ENCODE results near the gene OR2C1.
A peak's percentile ranks its signal among the peaks of the same experiment; 100 is the strongest.

The OR2C1 gene

DNA sequence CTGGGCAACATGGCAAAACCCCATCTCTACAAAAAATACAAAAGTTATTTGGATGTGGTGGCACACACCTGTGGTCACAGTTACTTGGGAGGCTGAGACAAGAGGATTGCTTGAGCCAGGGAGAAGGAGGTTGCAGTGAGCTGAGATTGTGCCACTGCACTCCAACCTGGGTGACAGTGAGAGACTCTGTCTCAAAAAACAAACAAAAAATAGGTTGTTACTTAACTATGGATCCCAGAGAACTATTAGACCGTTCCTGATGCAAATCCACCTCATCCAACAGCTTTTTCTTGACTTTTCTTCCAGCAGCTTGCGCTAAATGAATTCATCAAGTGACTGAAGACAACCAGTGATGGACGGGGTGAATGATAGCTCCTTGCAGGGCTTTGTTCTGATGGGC is at the start of gene OR2C1:
Gene OR2C1, plus strand, starts transcription at position 301 of the 400 bp plus-strand sequence. Its CDS starts 52 bp downstream, at position 353.
- no peak for DNase-seq

DNA sequence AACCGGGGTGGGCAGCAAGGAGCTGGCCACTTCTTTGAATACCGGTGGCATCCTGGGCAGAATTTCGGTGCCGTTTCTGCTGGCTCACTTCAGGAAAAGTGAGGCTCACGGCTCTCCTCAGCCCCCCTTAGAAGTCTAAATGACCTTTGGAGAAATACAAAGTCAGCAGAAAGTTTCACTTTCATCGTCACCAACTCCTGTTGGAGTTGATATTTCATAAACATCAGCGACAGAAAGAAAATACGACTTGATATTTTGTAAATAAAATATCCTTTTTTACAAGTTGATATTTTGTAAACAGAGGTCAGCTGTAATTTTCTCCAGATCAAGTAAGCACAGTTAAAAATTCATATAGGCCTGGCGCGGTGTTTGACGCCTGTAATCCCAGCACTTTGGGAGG is 49.6 kb upstream of the OR2C1 start:
- DNase-seq = no peak

DNA sequence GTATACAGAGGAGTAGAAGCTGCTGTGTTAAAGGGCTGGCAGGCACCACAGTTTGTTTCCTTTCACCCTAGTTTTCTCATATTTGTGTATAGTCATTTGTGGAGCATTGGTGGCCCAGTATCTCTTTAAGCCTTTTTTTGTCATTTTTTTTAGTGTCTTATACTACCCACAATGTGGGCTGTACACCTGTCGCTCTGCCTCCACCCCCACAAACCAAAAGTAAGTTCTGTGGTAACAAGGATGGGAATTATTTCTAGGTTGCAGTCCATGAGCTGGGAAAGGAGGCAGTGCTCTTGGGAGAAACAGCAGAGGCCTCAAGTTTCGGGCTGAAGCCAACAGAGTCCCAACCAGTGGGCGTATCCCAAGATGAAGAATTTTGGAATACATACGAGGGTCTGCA is 44.2 kb upstream of the OR2C1 start:
- DNase-seq = no peak

DNA sequence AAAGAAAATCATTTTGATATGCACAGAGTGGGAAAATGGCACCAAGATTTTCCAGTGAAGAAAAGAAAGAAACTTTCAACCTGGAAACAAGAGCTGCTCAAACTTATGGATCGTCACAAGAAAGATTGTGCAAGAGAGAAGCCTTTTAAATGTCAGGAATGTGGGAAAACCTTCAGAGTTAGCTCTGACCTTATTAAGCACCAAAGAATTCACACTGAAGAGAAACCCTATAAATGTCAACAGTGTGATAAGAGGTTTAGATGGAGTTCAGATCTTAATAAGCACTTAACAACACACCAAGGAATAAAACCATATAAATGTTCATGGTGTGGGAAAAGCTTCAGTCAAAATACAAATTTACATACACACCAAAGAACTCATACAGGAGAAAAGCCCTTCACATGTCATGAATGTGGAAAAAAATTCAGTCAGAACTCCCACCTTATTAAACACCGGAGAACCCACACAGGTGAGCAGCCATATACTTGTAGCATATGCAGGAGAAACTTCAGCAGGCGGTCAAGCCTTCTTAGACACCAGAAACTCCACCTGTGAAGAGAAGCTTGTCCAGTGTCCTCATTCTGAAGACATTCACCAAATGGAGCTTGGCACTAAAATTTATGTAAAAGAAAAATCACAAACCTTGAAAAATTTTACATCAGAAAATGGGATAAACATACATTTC is 38.2 kb upstream of the OR2C1 start:
- no peak for DNase-seq

DNA sequence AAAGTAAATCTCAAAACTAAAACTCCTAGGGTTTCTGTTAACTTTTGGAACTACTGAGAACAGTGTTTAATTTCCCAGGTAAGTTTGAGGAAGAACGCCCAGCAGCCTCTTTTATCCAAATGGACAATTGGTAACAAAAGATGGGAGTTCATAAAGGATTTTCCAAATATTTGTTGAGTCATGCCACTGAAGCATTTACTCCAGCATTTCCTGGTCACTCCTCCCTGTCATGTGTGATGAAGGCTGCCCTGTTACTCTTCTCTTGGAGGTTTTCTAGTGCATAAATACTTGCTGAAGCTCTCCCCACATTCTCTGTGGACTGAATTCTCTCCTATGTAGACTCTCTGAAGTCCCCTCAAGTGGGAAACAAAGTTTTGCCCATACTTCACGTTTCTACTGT is 33.9 kb upstream of the OR2C1 start:
- DNase-seq = no peak

DNA sequence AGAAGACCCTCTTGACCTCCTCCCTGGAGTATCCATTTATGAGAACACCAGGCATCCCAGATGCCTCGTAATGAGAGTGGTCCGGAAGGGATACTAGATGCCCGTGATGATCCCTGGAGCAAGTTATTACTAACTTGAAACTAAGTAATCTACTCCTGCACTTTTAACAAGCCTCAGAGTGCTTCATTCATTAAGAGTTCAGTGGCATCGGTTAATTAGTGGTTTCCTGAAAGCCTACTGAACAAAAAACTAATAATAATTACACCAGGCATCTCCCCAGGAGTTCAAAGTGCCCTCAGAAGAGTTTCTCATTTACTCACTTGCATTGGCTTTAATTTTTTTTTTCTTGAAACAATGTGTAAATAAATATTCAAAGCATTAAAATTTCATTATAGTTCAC is 28.2 kb upstream of the OR2C1 start:
- no peak for DNase-seq

DNA sequence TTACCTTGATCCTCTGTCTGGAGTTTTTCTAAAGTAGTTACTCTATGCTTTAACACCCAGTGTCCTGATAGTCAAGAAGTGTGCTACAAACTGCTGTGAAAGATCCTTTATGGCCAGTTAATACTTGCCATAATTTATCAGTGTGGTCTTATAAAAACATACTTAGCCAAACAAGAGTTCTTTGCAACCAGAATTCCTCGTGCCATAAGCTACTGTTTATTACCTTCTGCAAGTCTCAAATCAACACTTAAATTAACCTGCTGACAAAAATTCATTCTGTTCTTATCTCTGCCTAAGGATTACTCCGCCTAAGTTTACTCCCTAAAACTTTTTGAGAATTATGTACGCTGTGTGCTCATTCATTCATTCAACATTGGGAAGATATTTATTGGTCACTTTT is 27.6 kb upstream of the OR2C1 start:
- no peak for DNase-seq

DNA sequence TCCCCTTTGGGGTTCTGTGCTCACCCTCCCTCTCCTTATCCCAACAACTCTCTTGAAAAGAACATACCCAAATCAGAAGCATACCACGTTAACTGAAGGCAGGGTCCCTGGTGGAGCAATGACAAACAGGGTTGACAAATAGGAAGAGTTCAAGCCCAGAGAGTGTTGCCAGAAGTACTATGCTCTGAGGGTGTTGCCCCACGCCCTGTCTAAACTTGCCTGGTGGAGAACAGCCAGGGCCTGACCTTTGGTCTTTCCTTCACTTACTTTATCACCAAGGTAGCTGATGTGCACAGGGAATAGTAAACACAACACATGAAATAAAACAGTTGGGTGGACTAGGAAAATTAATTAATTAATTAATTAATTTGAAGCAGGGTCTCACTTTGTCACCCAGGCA is 27.0 kb upstream of the OR2C1 start:
- no peak for DNase-seq

DNA sequence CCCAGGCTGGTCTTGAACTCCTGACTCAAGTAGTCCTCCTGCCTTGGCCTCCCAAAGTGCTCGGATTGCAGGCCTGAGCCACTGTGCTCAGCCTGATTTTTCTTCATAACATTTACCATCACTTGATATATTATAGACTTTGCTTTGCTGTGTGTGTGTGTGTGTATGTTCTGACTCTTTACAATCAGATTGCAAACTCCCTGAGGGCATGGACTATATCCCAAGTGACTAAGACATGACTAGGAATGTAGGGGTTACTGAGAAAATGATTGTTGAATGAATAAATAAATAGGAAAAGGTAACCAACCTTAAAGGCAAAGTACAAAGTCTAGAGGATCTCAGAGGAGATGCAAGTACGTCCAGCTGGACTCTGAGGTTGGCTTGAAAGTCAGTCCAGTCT is 9.6 kb upstream of the OR2C1 start:
- no peak for DNase-seq

DNA sequence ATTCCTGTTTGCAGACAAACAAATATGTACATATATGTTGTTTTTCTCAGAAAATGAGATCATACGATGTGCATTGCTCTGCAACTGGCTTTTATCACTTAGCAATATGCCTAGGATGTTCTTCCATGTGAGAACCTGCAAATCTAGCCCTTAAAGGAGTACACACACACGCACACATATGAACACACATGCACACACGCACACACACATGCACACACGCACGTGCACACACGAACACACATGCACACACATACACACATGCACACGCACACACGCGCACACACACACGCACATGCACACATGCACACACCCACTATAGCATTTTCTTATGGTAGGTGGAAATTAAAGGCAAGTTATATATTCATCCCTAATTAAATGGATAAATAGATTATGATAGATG is 8.1 kb upstream of the OR2C1 start:
- no peak for DNase-seq

DNA sequence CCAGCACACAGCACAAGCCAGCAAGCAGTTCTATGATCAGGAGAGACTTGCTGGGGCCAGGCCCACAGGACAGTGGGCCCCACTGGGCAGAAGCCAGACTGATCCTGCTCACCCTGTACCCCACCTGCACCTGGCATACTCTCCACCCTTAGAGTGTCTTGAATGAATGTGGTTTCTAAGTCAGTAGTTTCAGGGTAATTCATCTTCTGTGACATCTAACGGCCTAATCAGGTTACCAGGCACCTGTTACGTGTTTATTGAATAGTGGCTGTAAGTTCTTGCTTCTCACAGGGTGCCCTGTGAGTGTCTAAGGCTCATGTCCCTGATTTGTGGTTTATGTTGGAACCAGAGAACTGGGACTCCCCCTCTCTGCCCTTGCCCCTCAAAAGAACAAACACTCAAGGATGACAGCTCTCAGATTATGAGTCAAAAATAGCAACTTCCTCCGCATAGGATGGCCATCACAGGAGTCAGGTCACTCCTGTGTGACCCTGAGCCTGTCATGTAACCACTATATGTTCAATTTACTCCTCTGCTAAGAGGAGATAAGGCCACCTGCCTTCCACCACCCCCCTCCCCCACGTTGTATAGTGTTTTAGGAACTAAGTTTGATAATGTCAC is 7.0 kb upstream of the OR2C1 start:
- no peak for DNase-seq

DNA sequence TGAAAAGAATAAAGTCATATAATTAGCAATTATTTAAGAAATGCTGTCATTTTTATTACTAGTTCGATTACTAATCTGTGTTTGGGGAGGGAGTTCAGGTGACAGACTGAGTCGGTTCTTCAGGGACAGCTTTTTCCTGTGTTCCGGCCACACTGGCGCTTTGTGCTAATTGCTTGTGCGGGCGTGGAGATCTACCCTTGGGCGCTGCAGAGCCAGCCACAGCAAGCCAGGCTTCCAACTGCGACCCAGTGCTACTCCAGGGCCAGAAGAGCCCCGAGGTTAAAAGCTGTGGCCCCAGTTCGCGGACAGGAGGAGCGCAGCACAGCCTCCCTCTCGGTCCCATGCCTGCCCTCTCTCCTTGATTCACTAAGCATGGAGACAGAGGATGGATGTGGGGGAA is 6.5 kb upstream of the OR2C1 start:
- no peak for DNase-seq

DNA sequence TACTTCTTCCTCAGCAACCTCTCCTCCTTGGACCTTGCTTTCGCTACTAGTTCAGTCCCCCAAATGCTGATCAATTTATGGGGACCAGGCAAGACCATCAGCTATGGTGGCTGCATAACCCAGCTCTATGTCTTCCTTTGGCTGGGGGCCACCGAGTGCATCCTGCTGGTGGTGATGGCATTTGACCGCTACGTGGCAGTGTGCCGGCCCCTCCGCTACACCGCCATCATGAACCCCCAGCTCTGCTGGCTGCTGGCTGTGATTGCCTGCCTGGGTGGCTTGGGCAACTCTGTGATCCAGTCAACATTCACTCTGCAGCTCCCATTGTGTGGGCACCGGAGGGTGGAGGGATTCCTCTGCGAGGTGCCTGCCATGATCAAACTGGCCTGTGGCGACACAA is 429 bp downstream of the OR2C1 start:
- DNase-seq = no peak

DNA sequence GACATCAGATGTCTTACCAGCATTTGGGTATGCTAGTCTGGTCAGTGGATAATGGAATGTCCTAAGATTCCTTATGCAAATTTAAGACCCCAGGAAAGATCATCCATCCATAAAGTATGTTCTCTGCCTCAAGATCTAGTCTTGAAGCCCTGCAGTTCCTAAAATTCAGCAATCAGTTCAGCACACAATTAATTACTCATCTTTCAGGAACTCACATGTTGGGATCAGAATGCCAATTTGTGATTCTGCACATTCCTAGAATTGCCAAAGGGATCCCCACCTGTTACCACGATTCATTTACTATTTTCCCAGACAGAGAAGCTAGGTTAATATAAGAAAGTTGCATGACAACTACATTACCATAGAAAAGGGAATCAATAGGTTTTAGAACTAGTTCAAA is 3.2 kb downstream of the OR2C1 start:
- no peak for DNase-seq

DNA sequence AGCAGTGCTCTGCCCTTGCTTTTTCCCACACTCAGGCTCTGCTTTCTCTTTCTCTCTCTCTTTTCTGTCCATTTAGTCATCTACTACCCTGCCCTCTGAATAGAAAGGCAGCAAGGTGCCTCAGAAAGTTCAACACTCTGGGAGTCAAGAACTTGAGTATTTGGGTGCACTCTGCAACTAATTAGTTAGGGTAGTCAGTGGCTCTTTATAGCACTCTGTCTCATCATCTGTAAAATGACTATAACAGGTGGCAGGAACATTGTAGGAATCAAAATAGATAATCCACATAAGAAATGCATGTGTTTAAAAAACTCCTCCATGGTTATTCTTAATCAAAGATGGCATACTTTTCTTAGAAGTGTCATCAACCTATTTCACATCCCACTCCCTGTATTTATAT is 7.2 kb downstream of the OR2C1 start:
- no peak for DNase-seq

DNA sequence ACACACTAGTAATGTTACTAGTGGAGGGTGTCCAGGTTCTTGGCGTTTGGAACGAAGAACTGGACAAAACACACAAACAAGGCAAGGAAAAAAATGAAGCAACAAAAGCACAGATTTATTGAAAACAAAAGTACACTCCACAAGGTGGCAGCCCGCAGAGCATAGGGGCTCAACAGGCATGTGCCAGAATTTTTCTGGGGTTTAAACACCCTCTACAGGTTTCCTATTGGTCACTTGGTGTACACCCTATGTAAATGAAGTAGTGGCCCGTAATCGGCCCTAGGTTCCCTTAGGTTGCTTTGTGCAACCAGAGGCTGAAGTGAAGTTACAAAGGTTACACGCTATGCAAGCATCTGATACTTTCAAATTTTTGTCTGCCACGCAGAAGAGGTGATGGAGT is 8.1 kb downstream of the OR2C1 start:
- DNase-seq = no peak

DNA sequence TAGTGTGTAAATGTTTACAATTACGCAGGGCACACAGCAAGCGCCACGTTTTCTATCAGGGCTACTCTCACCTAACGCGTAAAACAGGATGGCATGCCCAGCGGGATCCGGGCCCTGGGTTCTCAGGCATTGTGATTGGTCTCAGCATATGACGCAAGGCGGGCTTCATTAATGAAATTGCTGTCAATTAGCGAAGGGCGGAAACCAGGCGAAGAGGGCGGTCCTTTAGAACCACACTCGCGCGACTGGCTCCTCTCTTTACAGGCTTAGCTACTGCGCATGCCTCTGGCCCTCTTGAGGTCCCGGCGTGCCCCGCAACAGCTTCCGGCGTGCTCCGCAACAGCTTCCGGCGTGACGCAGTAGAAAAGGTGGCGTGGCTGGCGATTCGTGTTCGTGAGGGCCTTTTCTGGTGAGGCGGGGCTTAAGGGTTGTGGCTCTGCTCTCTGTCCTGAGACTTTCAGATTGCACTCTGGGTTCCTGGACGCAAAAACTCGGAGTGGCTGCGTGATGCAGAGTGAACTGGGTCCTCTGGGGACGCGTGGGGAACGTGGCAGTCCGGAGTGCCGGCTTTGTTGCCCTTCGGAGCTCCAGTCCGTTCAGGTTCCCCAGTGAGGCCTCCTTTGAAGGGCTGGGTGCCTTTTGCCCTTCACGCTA is 9.2 kb downstream of the OR2C1 start:
- DNase-seq = peak; percentile 35

DNA sequence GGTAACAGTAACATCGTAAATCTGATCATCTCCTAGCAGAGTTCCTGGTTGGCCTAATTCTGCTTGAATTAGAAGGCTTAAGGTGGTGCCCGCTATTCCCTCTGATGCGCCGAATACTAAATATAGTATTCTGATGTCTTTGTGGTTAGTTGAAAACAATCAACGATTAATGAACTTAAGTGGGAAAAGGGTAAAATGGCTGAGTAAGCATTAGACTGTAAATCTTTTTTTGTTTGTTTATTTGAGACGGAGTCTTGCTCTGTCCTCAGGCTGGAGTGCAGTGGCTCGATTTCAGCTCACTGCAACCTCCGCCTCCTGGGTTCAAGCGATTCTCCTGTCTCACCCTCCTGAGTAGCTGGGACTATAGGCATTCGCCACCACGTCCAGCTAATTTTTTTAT is 13.4 kb downstream of the OR2C1 start:
- DNase-seq = no peak

DNA sequence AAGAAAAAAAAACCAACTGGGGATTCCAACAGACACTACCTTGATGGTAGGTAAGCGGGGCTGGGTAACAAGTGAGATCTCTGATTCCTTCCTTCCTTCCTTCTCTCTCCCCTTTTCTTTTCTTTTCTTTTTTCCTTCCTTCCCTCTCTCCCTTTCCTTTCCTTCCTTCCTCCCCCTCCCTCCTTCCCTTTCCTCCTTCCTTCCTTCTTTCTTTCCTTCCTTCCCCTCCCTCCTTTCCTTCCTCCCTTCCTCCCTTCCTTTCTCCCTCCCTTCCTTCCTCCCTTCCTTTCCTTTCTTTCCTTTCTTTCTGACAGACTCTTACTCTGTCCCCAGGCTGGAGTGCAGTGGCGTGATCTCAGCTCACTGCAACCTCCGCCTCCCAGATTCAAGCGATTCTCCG is 20.0 kb downstream of the OR2C1 start:
- no peak for DNase-seq

DNA sequence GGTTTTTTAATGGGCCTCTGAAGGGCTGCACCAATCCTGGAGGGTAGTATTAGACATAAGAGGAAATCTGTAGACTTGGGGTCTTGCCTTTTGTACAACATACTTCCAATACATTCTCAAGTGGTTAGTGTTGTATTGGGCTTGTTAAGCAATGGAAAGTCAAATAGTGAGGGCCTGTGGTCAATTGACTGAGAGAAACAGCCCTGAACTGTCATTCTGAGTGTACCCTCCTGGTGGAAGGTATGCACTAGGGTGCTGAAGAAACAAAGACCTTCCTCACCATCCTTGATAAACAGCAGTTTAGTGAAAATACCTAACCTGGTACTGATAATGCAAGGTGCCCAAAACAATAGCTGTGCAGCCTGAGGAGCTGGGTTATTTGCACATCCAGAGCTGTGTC is 22.2 kb downstream of the OR2C1 start:
- no peak for DNase-seq

DNA sequence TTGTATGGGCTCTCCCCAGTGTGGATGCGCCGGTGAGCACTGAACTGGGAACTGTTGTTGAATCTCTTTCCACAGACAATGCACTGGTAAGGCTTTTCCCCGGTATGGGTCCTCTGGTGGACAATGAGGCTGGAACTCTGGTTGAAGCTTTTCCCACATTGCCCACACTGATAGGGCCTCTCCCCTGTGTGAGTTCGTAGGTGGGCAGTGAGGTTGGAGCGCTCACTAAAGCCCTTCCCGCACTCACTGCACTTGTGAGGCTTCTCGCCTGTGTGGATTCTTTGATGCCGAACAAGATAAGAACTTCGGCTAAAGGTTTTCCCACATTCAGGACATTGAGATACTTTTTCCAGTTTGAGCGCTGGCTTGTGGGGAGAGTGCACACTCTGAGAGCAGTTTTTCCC is 27.4 kb downstream of the OR2C1 start:
- no peak for DNase-seq

DNA sequence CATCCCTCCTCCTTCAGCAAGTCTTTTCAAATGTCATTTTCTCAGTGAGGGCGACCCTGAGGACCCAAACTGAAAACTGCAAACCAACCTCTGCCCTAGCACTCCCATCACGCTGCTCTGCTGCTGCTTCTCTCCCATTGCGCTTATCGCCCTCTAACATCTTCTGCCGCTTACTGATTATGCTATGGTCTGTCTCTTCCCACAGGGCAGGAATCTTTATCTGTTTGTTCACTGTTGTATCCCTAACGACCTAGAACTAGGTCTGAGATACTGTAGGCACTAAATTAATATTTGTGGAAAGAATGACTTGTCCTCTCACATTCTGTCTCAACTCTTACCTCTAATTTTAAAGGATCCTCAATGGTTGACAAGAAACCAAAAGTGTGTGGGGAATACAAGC is 32.6 kb downstream of the OR2C1 start:
- DNase-seq = no peak

DNA sequence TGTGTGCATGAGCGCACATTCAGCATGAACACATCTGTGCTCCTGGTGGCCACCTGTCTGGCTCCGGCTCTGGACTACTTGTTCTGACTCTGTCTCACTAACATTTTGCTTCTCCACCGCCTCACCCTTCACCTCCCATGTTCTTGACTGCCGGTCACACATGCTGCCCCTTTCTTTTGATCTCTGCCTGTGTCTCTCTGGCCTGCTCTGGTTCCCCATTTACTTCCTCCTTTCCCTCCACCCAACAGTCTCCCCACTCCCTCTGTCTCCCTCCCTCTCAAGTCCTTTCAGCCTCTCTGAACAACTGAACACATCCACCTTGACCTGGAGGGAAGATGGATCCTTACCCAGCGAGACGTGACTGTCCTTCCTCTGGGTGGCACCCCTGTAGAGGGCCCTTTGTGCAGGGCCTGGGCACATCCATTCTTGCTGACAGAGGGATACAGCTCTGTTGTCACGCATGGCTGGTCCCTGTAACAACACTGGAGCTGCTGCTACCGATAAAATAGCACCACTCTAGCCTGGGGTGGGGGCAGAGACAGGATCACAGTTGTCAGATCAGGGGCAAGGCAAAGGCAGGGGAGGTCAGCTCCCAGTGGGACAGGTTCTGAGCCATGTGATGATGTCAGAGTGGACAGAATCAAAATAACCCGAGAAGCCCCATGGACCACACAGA is 34.1 kb downstream of the OR2C1 start:
- no peak for DNase-seq

DNA sequence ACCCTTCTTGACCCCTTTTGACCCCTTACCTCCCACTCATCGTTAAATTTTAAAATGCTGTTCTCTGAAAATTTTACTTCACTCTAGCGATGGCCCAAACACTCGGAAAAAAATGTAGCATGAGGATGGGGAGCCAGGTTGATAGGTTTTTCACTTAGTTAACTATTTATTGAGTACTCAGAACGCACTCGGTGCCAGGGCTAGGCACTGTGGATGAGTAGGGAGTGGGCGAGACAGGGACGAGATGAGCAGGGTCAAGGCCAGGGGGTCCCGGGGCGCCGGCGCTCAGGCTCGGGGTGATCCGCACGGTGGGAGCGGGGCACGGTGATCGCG is 44.7 kb downstream of the OR2C1 start:
- no peak for DNase-seq

Measured in 8988T (cell line).